Progenitor cell of endocrine pancreas (in vitro differentiated cells): Measurements from ENCODE around the gene SMIM14. TPM values are rescaled to one million over a fixed set of nuclear protein-coding genes. Genes with fewer than 3 reads are reported as not detected.
"Not testable (repeated sequence)": the region's sequence is repeated elsewhere in the genome, so short reads cannot be mapped to it uniquely, and the experiment has no call there.

Experiments
- DNase-seq: peaks from one replicate; pipeline ENCODE4 v3.0.0; 2021; ENCODE audit warnings: low spot score; ENCODE audit not compliant: unreplicated experiment
- H3K27ac Mint-ChIP-seq: 2 replicates; pipeline ENCODE4 v1.8.0; 2021; ENCODE audit warnings: mild to moderate bottlenecking, moderate library complexity, mixed read lengths
- H3K27me3 Mint-ChIP-seq: 2 replicates; pipeline ENCODE4 v1.8.0; 2021; ENCODE audit warnings: mixed read lengths
- H3K36me3 Mint-ChIP-seq: 2 replicates; pipeline ENCODE4 v1.8.0; 2022; ENCODE audit warnings: mixed read lengths; ENCODE audit not compliant: insufficient read depth
- H3K4me1 Mint-ChIP-seq: 2 replicates; pipeline ENCODE4 v1.8.0; 2021; ENCODE audit warnings: low read depth, mixed read lengths
- H3K4me3 Mint-ChIP-seq: 2 replicates; pipeline ENCODE4 v1.8.0; 2021; ENCODE audit warnings: low read depth, mild to moderate bottlenecking, moderate library complexity, mixed read lengths
- H3K9me3 Mint-ChIP-seq: 2 replicates; pipeline ENCODE4 v1.8.0; 2021; ENCODE audit warnings: low read depth, mixed read lengths
- CTCF ChIP-seq: fragments of 200-600 bp; sonication (generic); IDR thresholded peaks from one replicate; pipeline ENCODE4 v1.5.0; 2021; ENCODE audit warnings: antibody characterized with exemption, mild to moderate bottlenecking; ENCODE audit not compliant: unreplicated experiment
- total RNA-seq: library from RNA; stranded (reverse); gene quantifications from 2 replicates; pipeline ENCODE4 v1.2.1, GENCODE V29; 2021

The SMIM14 gene
- total RNA-seq, 1 donor from 2014 or later: 70.1 TPM

GRCh38 chr4:39516407-39516966 is 122.2 kb downstream of the SMIM14 start:
- H3K4me1 Mint-ChIP-seq: peaks cover 10% of the 10 kb centered on the region
- no peak overlapping the region for H3K4me3 Mint-ChIP-seq
- DNase-seq: no peak
- H3K27ac Mint-ChIP-seq: peak overlapping the region; percentile 81
- peaks cover 23% of the 10 kb centered on the region for H3K36me3 Mint-ChIP-seq
- no peaks in the 10 kb centered on the region for H3K9me3 Mint-ChIP-seq
- TF ChIP-seq CTCF: no peak
- no peaks in the 10 kb centered on the region for H3K27me3 Mint-ChIP-seq

- H3K27me3 Mint-ChIP-seq, DNase-seq, H3K4me3 Mint-ChIP-seq, H3K9me3 Mint-ChIP-seq, H3K4me1 Mint-ChIP-seq: not testable (repeated sequence)
- H3K27ac Mint-ChIP-seq: peak overlapping the region; percentile 81
- H3K36me3 Mint-ChIP-seq: peaks cover 23% of the 10 kb centered on the region
Observed at GRCh38 chr4:39515669-39516401, 122.8 kb downstream of the SMIM14 start.

- no peaks in the 10 kb centered on the region for H3K27me3 Mint-ChIP-seq
- no peaks in the 10 kb centered on the region for H3K9me3 Mint-ChIP-seq
- H3K36me3 Mint-ChIP-seq: peaks cover 30% of the 10 kb centered on the region
- H3K27ac Mint-ChIP-seq: peak overlapping the region; percentile 97
- peaks cover 9% of the 10 kb centered on the region for H3K4me1 Mint-ChIP-seq
- no peak for DNase-seq
- no peak overlapping the region for H3K4me3 Mint-ChIP-seq
- no peak for TF ChIP-seq CTCF
Observed at GRCh38 chr4:39514888-39515401, 123.7 kb downstream of the SMIM14 start.

- not testable (repeated sequence) for DNase-seq, H3K27me3 Mint-ChIP-seq, H3K9me3 Mint-ChIP-seq, H3K4me3 Mint-ChIP-seq, H3K4me1 Mint-ChIP-seq, H3K27ac Mint-ChIP-seq
- peaks cover 34% of the 10 kb centered on the region for H3K36me3 Mint-ChIP-seq
Observed at GRCh38 chr4:39514266-39514665, 124.4 kb downstream of the SMIM14 start.

- Mint-ChIP-seq H3K4me1 (peaks cover 7% of the 10 kb centered on the region), H3K27ac (peak overlapping the region; percentile 20), H3K36me3 (peaks cover 45% of the 10 kb centered on the region), H3K4me3 (no peak overlapping the region), H3K9me3 (no peaks in the 10 kb centered on the region), H3K27me3 (no peaks in the 10 kb centered on the region)
- TF ChIP-seq CTCF: no peak
- DNase-seq: no peak
Observed at GRCh38 chr4:39510348-39510929, 128.2 kb downstream of the SMIM14 start.

- H3K27ac Mint-ChIP-seq: peak overlapping the region; percentile 77
- H3K36me3 Mint-ChIP-seq: peaks cover 58% of the 10 kb centered on the region
- H3K4me1 Mint-ChIP-seq: peaks cover 1% of the 10 kb centered on the region
- DNase-seq: no peak
- no peak for TF ChIP-seq CTCF
- no peaks in the 10 kb centered on the region for H3K27me3 Mint-ChIP-seq
- H3K4me3 Mint-ChIP-seq: no peak overlapping the region
- no peaks in the 10 kb centered on the region for H3K9me3 Mint-ChIP-seq
Observed at GRCh38 chr4:39505581-39505980, 133.1 kb downstream of the SMIM14 start.
